GM12891 (cell line): Measurements from ENCODE around the gene PRR7.

ENCODE experiments used
- PAX5 ChIP-seq: IDR thresholded peaks from 2 replicates; pipeline ENCODE4 v1.6.1; 2011; ENCODE audit warnings: low read length, moderate library complexity, mild to moderate bottlenecking; ENCODE audit not compliant: insufficient read depth, severe bottlenecking
- POLR2A ChIP-seq: IDR thresholded peaks from 2 replicates; pipeline ENCODE4 v1.6.1; 2011; ENCODE audit warnings: low read depth, low read length, control low read depth
- POLR2AphosphoS5 ChIP-seq: IDR thresholded peaks from 2 replicates; pipeline ENCODE4 v1.6.1; 2011; ENCODE audit warnings: low read depth, low read length, control low read depth
- POU2F2 ChIP-seq: IDR thresholded peaks from 2 replicates; pipeline ENCODE4 v1.6.1; 2011; ENCODE audit warnings: low read depth, mild to moderate bottlenecking, control low read depth, low read length, moderate library complexity
- TAF1 ChIP-seq: IDR thresholded peaks from 2 replicates; pipeline ENCODE4 v1.6.1; 2011; ENCODE audit warnings: low read depth, low read length, control low read depth

DNA sequence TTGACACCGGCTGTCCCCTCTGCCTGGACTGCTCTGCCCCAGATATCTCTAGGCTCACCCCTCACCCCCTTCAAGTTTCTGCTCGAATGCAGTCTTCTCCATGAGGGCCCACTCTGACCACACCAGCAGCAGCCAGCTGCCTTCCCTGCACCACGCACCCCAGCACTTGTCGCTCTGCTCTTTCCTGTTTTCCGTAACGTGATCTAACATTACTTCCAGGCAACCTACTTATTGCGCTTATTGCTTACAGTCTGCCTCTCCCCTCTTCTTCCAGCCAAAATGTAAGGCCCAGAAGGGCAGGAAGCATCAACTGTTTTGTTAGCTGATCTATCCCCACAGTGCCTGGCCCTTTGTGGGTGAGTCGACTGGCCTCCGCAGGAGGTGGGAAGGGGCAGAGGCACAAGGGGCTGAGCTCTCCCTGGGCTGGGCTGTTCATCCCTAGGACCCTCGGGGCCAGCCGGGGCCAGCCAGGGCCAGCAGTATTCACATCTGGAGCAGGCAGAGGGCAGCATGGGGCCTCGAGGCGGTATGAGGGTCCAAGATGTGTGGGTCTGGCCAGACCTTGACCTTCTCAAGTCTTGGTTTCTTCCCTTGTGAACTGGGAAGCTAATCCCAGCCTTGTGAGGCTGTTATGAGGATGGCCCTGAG lies 38.4 kb downstream of the PRR7 start:
- no peak for TF ChIP-seq POLR2A
- no peak for TF ChIP-seq TAF1
- 0 out of 2 replicates have a peak, but pooled peaks have one; percentile 5 for TF ChIP-seq POLR2AphosphoS5
- TF ChIP-seq PAX5 = no peak
- TF ChIP-seq POU2F2 = no peak
